Activated T-cell treated with anti-CD3 and anti-CD28 coated beads for 1 hour (primary cell): ENCODE data around the gene CACNB2.
"Not testable (repeated sequence)": the region's sequence is repeated elsewhere in the genome, so short reads cannot be mapped to it uniquely, and the experiment has no call there.

Source experiments
- DNase-seq: peaks from one replicate; pipeline ENCODE4 v3.0.0-alpha.2; 2020; ENCODE audit warnings: low read depth

CACNB2 gene

GRCh38 chr10:18401416-18402195, 261.4 kb downstream of the CACNB2 start:
- DNase-seq, result no peak

GRCh38 chr10:18402853-18403252, 262.6 kb downstream of the CACNB2 start:
- no peak for DNase-seq

- no peak for DNase-seq
These were observed 264.3 kb downstream of the CACNB2 start for GRCh38 chr10:18404530-18404929.

GRCh38 chr10:18406136-18406535, 265.9 kb downstream of the CACNB2 start:
- DNase-seq, result no peak

- no peak for DNase-seq
These were observed 269.6 kb downstream of the CACNB2 start for GRCh38 chr10:18409599-18410397.

- DNase-seq, result no peak
These were observed 273.8 kb downstream of the CACNB2 start for GRCh38 chr10:18414061-18414460.

GRCh38 chr10:18417950-18418527, 277.8 kb downstream of the CACNB2 start:
- DNase-seq, result no peak

GRCh38 chr10:18418541-18419215, 278.5 kb downstream of the CACNB2 start:
- no peak for DNase-seq

- no peak for DNase-seq
These were observed 279.7 kb downstream of the CACNB2 start for GRCh38 chr10:18419945-18420344.

- no peak for DNase-seq
These were observed 281.6 kb downstream of the CACNB2 start for GRCh38 chr10:18421726-18422293.

GRCh38 chr10:18423058-18423637, 282.9 kb downstream of the CACNB2 start:
- DNase-seq, result no peak

- no peak for DNase-seq
These were observed 284.0 kb downstream of the CACNB2 start for GRCh38 chr10:18424200-18424599.

GRCh38 chr10:18429335-18429734, 289.1 kb downstream of the CACNB2 start:
- no peak for DNase-seq

- DNase-seq, result no peak
These were observed 296.7 kb downstream of the CACNB2 start for GRCh38 chr10:18436902-18437301.

- DNase-seq, result no peak
These were observed 297.3 kb downstream of the CACNB2 start for GRCh38 chr10:18437486-18437885.

- no peak for DNase-seq
These were observed 298.3 kb downstream of the CACNB2 start for GRCh38 chr10:18438361-18439126.

- no peak for DNase-seq
These were observed 299.4 kb downstream of the CACNB2 start for GRCh38 chr10:18439601-18440000.

GRCh38 chr10:18445635-18446034, 305.4 kb downstream of the CACNB2 start:
- not testable (repeated sequence) for DNase-seq

GRCh38 chr10:18446205-18446604, 306.0 kb downstream of the CACNB2 start:
- DNase-seq, result no peak

- no peak for DNase-seq
These were observed 309.4 kb downstream of the CACNB2 start for GRCh38 chr10:18449611-18450026.

- no peak for DNase-seq
These were observed 310.1 kb downstream of the CACNB2 start for GRCh38 chr10:18450298-18450697.
